IPS DF 4.7 (cell line): ENCODE measurements around the gene UQCRC1.

Experiments used
- DNase-seq: peaks from one replicate; pipeline ENCODE4 v3.0.0-alpha.2; 2013; ENCODE audit warnings: low spot score; ENCODE audit errors: extremely low read depth

UQCRC1 gene

DNA sequence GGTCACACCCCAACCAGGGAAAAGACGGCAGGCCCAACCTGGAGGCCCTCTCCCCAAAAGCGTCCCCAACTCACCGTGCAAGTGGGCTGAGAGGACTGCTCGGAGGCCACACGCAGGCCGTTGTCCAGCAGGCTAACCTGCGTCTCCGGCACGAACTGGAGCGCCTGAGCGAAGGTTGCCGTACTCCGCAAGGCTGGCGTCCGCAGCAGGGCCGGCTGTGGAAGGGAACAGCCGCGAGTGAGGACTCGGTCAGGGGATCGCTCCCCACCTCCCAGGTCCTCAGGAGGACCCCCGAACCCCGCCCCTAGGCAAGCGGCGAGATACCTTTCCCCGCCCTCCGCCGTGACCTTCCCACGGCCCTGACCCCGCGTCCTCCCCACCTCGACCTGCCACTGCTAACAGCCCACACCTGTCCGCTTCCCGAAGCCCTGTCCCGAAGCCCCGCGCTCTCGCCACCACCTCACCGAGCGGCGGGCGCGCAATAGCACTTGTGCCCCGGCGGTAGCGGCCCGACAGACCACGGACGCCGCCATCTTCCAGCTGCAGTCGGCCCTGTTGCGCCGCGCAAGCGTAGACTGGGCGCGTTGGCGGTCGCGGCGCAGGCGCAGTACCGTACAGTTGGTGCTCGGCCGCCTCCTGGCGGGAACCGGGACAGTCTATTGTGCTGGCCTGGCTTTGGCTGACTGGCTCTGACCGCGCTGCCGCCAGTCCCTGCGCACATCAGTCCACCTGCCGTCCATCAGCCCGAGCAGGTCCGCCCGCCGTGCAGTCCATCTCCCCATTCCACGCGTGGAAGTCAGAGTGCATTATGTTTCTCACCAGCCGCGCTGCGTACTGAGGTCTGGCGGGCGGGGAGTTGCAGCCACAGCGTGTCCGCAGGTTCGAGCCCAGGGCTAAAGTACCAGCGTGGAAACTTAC lies at the start of gene UQCRC1:
Gene UQCRC1 (minus strand): TSS at position 559 of the 918 bp plus-strand sequence. CDS start 26 bp downstream, at position 533.
- peak; percentile 74 for DNase-seq

DNA sequence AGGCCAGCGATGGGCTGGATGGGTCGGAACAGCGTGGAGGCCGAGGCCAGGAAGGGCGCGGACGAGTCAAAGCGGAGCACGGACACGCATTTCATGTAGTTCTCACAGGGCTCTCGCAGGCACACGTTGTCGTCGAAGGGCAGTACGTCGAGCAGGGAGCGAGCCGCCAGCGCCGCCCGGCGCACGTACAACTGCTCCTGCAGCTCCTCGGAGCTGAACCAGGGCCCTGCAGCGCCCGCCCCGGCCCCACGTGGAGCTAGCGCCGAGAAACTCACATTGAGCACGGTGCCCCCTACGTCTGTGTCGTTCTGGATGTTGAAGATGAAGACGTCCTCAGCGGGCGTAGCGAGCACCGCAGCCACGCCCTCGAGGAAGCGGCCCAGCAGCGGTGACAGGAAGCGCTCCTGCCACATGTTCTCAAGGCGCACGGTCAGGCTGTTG lies 47.4 kb upstream of the UQCRC1 start:
- no peak for DNase-seq

DNA sequence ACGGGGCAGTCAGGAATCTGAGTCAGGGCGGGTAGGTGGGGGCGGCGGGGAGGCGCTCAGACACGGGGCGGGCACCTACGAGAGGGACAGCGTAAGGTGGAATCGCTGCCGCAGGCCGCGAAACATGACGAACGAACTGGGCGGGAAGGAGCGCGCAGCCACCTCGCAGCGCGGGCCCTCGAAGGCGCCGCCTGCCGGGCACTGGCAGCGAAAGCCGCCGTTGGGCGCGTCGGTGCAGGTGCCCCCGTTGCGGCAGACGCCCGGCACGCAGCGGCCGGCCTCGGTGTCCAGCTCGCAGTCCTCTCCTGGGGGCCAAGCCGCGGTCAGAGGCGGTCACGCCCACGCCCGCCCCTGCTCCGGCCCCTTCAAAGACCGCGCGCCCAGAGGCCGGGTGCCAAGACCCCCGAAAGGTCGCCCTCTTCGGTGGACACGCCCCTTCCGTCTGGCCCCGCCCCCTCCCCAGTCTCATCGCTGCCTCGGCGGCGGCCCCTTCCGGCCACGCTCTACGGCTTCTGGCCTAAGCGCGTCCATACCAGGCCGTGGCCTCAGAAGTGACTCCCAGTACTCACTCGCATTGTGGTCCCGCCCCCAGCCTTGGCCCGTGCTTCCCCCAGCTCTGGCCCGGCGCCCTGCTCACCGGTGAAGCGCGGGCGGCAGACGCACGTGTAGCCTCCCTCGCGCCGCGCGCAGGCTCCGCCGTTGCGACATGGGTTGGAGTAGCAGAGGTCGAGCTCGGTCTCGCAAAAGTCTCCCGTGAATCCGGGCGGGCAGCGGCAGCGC lies 46.8 kb upstream of the UQCRC1 start:
- no peak for DNase-seq

- no peak for DNase-seq
Measured at GRCh38 chr3:48655606-48656005, 46.2 kb upstream of the UQCRC1 start.

DNA sequence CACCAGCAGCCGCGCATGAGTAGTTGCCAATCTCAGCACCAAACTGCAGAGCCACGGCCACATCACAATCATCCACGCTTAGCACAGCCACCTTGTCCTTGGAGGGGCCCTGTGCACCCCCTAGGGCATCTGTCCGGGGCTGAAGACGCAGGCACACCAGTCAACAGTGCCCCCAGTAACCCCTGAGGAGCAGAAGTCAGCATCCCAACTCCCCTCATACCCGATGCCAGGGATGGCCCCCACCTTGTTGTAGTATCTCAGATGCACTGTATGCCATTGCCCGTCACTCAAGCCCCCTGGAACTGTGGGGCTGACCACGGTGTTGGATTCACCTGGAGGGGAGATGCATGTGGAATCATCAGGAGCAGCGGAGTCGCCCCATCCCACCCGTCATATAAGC lies 45.6 kb upstream of the UQCRC1 start:
- no peak for DNase-seq

DNA sequence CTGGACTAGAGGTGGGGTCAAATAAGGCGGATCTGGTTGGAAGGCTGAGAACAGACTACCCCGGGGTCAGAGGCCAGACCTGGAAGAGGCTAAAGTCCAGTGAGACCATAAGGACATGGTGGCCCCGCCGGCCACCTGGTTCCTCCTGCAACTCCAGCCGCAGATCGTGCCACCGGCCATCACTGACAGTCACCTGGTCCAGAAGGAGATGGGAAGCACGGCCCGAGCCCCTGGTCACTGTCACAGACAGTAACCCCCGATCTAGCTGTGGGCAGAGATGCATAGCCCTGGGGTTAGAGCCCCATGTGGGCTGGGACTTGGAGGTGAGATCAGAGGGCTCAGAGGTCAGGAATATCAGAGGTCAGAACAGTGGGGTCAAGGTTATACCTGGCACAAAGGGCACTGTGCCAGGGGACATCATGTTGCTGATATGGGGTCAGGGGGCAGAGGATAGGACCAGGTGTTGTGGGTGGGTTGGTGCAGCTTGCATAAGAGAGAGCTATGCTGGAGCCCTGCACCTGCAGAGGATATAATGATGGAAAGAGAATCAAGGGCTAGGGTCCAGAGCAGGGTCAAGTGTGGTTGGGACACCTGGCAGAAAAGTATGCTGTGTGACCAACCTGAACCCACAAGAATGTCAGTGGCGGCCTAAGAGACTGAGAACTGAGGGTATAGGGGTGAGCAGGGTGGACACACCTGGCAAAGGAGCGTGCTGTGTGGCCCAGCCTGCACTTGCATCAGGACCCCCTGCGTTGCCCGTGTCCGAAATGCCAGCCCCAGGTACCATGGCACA lies 43.7 kb upstream of the UQCRC1 start:
- DNase-seq: no peak

DNA sequence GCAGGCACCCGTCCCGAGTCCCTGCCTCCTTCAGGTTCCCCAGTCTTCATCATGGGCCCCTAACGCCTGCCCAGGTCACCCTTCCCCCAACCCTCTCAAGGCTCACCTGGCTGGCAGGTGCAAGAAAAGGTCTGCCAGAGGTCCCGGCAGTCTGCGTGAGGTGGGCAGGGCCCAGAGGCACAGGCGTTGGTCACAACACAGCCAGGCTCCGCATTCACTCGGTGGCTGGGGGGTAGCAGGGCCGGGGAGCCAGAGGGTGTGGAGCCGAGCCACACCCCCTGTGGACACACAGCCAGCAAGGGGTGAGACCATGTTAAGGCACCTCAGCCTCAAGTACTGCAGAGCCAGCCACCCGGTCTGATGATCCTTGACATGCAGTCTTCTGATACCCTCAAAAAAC lies 42.3 kb upstream of the UQCRC1 start:
- DNase-seq: no peak

- DNase-seq: no peak
Measured at GRCh38 chr3:48650723-48651122, 41.3 kb upstream of the UQCRC1 start.

- DNase-seq: no peak
Measured at GRCh38 chr3:48648188-48648850, 38.9 kb upstream of the UQCRC1 start.

DNA sequence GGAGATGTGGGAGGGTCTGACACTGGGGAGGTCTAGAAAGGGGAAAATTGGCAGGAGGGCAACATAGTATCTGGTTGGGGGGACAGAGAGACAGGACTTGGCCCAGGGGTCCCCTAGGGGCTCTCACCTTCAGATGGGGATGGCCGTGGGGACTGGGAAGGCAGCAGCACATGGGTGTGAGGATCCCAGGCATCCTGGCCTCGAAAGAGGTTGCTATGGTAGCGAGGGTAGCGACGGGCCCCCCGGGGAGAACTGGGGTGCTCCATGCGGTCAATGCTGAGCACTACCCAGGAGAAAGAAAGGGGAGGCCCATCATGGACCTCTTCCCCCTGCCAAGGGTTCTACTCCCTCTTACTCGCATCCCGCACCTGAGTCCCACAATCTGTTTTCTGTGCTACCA lies 38.3 kb upstream of the UQCRC1 start:
- DNase-seq: no peak

DNA sequence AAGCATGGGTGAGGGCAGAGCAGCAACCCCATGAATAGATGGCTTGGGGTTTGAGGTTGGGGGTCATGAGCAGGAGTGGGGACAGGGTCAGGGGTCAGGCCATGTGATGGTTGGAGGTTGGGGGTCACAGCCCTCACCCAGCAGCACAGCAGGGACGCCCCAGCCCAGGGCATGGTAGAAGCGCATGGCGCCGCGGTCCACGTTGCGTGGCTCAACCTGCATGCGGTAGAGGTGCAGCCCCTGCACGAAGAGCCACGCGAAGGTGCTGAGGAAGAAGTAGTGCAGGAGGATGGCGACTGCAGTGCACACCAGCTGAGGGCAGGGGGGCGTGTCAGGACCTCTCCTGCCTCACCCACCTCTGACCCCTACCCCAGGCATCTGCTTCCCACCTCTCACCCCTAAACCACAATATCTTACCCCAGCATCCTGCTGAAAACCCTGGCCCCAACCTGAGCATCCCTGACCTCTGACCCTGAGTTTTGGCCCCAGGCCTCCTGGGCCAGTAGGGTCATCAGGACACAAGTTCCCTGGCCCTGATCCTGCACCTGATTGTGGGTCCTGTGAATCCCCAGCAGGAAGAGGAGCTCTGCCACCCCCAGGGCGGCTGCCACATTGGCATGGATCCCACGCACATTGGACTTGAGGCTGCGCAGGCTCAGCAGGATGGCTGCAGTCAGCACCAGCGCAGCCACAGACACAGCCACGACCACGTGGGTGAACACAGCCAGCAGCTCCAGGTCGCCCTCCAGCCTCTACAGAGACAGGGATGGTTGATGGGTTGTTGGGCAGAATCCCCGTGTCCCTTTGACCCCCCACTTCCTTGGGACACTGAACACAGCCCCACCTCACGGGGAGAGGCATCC lies 35.7 kb upstream of the UQCRC1 start:
- no peak for DNase-seq

GRCh38 chr3:48642605-48643004 lies 33.2 kb upstream of the UQCRC1 start:
- DNase-seq: no peak

- DNase-seq: no peak
Measured at GRCh38 chr3:48641396-48641795, 31.9 kb upstream of the UQCRC1 start.

- DNase-seq: no peak
Measured at GRCh38 chr3:48639944-48640606, 30.6 kb upstream of the UQCRC1 start.

DNA sequence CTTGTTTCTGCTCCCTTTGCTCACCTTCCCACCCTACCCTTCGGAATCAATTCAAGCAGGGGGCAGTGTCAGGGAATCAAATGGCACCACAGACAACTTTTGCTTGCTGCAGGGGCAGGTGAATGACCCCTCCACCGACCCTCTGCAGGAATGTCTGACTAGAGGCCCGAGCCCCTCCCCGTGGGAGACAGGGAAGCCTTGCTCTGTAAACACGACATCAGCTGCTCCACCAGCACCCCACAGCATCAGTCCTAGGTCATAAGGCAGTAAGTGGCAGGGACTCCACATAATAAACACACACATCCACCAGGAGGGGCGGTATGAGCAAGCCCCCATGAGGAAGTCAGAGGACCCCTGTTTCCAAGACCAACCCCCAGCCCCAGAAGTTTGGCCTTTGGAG lies 27.9 kb upstream of the UQCRC1 start:
- no peak for DNase-seq

DNA sequence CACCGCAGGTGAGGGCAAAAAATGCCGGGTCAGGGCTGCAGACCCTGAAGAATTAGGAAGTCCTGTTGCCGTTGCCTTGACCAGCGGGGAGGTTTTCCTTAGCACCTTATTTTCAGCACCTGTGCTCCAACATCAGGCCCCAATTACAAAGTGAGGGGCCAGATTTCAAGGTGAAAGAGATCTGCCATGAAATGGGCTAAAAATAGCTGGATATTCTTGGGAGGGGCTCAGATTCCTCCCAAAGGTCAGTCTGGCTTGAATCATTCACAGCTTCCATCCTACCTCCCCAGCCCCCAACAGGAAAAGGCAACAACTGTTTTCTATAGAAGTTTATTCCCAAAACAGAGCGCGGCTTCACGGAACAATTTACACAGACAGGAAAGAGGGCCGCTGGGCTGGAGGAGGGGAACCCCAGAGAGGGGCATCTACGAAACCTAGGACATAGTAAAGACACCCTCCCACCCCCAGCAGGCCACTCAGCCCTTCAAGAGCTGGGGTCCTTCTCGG lies 26.8 kb upstream of the UQCRC1 start:
- no peak for DNase-seq

DNA sequence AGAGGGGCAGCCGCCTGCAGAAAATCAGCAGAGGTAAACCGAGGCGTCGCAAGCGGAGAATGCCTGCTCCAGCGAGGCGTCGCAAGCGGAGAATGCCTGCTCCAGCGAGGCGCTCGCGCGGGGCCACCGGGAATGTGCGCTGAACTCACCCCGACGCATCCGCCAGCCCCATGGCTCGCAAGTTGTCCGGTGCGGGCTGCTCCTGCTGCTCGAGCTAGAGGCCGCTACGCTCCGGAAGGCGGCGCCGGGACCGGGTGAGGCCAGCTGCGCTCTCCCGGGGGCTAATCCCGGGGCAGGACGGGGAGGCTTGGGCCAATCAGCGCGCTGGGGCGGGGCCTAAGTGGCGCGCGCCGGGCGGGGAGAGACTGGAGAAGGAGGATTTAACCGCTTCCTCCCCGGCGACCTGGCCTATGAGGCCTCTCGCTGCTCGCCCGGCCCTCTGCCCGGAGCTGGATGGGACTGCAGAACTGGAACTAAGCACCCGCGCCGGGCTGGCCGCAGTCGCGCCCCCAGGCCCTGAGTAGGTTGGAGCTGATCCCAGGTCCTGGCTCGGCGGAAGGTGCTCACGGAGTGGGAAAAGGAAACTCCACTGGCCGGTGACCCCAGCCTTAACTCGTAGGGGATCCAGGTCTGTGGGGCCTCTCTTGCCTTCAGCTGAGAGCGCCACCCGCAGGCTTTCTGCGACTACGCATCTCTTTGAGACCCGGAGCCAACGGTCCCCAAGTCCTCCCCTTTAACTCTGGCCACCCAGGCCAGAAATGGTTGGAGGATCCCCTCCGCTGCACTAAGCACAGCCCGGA lies 26.0 kb upstream of the UQCRC1 start, which contains the start of gene SLC26A6:
Gene SLC26A6 (minus strand): TSS at position 240 of the 800 bp plus-strand sequence. CDS start 68 bp downstream, at position 172.
- peak; percentile 83 for DNase-seq

DNA sequence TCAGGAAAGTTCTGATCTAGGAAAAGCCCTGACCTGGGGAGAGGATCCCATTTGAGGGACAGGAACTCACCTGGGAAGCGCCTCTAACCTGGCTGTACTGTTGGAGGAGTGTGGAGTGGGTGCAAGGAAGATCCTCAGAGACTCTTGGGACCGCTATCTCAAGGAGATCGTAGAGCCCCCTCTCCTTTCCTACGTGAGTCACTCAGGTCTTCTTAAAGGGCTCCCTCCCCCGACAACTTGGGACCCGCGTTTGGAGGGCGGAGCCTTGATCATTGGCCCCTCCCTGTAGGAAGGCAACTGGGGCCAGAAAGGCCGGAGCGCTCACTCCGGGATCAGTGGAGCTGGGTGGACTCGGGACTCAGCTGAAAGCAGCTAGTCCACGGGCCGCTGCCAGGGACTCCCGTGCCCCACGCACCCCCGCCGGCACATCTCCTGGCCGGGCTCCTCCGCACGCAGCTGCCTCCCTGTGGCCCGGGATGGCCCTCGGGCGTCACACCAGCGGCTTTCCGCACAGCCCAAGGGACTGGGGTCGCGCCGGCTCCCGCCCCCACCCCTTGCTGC lies 25.3 kb upstream of the UQCRC1 start:
- DNase-seq: no peak
